GM19035 (cell line): ENCODE measurements around the gene ATE1.
"Not testable (repeated sequence)": the region's sequence is repeated elsewhere in the genome, so short reads cannot be mapped to it uniquely, and the experiment has no call there.

Experiments used
- ATAC-seq: cut with Tn5 transposase; IDR thresholded peaks from one replicate; pipeline ENCODE4 v1.9.1; 2021; ENCODE audit not compliant: unreplicated experiment

The ATE1 gene

DNA sequence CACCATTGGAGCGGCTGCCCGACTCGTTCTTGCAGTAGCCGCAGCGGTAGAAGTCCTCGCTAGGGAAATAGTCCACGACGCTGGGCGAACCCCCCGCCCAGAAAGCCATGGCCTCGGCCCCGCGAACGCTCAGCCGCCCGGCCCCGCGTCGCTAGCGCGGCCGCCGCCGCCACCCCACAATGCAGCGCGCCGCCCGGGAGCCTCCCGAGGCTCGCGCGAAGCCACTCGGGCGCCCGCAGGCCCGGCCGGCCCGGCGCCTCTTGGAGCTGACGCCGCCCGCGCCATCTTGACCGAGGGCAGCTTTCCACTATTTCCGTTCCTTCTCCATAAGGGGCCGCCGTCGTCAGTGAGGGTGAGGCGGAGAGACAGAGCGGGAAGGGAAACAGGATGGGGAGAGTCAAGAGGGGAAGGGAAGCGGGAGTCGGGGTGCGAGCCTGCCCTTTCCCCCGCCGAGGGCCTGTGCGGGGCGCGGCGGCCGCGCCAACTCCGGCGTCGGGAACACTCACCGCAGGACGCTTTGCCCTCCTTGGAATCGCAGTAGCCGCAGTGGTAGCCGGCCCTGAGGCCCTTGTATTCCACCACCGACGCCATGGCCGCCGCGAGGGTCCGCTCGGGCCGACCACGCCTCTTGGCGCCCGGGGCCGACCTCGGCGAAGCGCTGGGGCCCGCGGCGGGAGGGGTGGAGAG lies at the start of gene ATE1:
Gene ATE1, minus strand, starts transcription at position 191 of the 687 bp plus-strand sequence. Its CDS starts 82 bp downstream, at position 109.
- peak; percentile 87 for ATAC-seq

DNA sequence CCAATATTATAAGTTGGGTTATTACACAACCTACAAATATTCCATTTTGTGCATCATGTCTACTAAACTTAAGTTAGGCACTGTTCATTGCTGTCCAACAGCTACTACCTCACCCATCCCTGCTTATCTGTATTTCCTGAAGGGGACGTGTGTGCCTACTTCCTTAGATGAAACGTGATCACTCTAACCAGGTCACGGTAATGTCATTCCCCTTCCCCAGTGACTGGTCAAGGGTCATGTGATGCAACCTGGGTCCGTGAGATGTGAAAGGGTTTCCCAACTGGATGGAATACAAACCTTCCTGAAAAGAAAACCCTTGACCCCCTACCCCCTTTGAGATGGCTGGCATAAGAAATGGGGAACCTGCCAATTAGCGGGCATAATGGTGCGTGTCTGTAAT lies 48.8 kb upstream of the ATE1 start:
- ATAC-seq = no peak

DNA sequence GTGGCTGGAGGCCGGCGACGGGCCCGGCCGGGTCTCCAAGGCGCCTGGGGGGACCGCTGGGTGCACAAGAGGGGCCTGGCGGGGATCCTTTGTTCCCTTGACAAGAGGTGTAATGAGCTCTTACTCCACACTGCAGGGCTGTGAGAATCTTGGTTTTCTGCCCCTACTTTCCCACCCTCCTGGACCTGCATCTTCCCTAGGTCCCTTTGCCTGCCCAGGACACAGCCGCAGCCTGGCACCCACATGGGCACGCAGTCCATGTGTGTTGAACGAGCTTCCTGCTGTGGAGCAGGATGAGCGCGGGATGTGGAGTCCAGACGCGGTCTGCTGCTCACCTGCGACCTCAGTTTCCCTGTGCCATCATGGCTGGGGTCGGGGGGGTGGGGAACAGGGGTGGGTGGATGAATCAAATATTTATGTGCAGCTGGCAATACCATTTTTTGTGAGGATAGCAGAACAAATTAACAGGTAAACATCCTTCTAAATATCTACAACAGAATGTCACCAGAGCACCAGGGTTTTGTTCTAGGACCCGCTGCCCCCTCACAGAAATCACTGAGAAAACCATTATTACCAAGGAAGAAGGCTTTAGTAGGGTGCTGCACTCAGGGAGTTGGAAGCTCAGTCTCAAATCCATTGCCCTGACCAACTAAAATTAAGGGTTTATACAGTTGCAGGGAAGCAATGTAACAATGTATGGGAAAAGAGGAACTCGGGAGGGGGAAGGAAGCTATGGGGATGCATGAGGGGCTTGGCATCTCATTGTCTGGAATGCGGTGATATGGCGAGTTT lies 47.7 kb upstream of the ATE1 start:
- no peak for ATAC-seq

DNA sequence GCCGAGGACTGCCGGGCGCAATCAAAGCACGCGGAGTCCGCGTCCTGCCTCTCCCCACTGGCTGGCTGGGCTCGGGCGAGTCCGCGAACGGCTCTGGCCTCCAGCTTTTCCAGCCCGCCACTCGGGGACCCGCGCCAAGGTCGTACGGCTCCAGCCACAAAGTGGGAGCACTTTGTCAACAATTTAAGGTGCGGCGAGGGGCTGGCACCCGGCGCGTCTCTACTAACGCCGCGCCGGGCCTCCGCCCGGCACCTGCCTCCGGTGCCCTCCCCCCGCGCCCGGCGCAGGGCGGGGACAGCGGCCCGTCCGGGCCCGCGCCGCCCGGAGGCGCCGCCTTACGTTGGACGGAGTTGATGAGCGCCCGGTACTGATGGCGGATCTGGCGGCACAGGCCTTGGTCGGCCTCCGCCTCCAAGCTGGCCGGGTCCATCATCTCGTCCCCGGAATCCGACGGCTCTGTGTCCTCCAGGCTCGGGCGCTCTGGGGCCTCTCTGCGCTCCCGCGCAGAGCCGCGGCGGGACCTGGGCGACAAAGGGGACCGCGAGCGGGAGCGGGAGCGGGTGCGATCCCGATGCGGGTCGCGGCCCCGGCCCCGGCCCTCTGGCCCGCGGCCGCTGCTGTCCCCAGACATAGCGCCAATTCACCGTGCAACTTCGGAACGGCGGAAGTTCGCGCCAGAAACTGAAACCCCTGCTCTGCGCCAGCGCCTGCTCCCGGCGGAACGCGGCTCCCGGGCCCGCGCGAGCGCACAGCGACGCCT lies 46.9 kb upstream of the ATE1 start, which contains the start of gene NSMCE4A:
Gene NSMCE4A, minus strand, starts transcription at position 683 of the 760 bp plus-strand sequence. Its CDS starts 52 bp downstream, at position 631.
- ATAC-seq = peak; percentile 80

DNA sequence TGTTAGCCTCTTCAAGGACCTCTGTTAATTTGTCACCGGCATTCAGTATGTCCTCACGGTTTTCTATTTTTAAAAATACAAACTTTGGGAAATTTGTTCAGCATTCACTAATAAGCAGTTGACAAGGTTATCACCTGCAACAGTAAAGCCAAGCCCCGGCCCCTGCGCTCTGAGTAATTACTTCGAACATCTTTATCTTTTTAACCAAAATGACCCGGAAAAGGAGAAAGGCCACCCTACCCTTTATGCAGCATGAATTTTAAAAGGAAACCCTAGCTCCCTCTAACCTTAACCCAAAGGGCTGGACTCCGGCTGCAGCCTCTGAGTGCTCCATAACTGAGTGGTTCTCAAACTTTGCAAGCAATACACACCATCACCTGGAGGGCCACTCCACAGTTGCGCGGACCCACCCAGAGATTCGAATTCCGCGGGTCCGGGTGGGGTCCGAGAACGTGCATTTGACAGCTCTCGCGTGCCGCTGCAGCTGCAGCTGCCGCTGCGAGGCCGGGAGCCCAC lies 46.2 kb upstream of the ATE1 start:
- ATAC-seq = no peak

DNA sequence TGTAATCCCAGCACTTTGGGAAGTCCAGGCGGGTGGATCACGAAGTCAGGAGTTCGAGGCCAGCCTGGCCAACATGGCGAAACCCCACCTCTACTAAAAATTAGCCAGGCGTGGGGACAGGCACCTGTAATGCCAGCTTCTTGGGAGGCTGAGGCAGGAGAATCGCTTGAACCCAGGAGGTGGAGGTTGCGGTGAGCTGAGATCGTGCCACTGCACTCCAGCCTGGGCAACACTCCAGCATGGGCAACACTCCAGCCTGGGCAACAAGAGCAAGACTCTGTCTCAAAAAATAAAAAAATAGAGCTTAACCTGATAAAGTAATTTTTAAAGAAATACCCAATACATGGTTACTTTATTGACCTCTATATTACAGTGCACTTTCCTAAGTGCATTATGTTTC lies 41.3 kb upstream of the ATE1 start:
- not testable (repeated sequence) for ATAC-seq

DNA sequence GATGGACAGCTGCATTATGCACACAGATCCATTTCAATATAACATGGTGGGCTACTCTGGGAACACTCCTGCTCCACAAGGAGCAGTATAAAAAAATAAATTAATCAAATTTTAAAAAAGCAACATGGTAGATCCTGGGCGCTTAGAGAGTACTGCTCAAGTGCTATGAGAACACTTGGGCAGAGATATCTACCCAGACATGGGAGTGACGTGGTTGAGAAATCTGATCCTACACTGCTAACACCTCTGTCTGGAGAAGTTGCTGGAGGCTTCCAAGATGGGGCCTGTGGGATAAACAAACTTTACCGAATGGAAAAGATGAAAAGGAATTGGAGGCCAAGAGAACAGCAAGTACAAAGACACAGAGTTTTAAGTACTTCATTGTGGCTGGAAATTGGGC lies 38.2 kb upstream of the ATE1 start:
- ATAC-seq = no peak

DNA sequence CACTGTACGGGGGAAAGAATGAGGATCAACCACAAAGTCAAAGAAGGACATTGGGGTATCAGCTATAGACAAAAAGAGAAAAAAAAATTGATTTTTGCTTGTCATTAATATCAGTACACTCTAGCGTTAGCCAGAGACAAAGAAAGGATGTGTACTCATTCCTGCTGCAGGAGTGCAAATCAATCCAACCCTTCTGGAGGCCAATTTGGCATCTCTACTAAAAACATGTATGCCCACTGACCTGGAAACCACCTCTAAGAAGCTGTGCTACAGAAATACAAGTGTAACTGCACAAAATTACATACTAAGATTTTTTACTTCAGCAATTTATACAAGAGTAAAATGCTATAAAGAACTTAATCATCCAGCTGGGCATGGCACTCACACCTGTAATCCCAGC lies 33.6 kb upstream of the ATE1 start:
- ATAC-seq = no peak

DNA sequence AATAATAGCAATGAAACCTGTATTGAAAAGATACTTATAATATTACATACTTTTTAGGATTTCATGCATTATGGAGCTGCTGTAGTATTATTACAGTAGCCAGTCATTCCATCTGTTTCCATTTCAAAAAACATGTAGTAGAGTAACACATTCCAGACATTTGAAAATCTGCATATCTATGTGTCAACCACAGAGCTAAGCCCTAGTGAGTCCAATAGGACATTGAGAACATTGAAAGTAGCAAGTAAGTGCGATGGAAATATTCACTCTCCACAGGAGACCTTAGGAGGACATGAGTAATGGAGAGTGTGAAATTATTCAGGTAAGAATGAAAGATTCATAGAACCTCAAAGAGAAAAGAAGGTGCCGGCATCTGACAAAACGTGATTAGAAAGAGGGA lies 31.8 kb upstream of the ATE1 start:
- ATAC-seq = no peak

DNA sequence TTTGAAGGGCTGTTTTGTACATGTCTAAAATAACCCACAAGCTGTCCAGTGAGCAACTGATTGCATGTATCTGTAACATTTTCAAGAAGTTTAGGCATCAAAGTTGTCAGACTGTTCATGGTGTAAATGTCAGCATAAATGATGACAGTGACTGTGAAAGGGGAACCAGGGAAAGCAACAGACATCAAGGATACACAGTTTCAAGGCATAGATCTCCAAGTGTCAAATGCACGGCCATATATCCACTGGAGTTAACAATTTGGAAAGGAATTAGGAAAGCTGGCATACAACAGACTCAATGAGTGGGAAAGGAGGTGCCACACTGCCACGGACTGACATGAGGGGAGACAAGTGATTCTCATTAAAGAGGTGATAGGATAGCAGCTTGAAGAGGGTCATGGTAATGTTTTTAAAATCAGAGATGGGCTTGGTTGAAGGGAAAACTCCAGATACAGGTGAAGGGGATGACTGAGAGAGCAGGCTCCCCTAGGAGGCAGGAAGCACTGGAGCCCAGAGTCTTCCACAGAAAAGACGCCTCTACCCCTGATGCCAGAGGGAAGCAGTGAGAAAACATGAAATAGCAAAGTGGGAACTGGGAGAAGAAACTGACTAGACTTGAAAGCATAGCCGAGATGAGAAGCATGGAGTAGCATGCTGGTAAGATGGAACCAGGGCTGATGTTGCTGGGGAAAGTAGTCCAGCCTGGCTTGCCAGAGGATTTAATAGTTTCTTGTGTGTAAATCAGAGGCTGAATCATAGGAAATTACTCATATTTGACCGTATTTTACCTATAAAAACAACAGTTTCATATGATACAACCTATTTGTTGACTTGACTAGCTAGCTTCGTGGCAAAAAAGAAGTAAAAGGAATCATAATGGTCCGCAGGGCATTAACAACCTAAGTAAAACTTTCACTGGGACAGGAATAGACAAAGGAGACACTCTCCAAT lies 28.6 kb upstream of the ATE1 start:
- no peak for ATAC-seq

DNA sequence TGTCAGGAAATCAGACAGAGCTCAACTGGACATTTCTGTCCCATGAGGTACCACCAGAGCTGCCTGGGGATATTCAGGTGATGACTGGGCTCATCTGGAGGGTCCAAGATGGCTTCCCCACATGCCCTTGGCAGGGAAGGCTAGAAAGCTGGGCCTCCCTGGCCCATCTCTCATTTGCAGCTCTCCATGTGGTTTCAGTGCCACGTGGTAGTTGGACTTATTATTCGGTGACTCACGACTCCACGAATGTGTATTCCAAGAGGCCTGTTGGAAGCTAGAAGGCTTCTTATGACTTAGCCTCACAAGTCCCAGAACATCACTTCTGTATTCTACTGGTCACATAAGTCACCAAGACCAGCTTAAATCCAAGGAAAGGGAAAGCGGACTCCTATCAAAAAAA lies 24.4 kb upstream of the ATE1 start:
- ATAC-seq = no peak

DNA sequence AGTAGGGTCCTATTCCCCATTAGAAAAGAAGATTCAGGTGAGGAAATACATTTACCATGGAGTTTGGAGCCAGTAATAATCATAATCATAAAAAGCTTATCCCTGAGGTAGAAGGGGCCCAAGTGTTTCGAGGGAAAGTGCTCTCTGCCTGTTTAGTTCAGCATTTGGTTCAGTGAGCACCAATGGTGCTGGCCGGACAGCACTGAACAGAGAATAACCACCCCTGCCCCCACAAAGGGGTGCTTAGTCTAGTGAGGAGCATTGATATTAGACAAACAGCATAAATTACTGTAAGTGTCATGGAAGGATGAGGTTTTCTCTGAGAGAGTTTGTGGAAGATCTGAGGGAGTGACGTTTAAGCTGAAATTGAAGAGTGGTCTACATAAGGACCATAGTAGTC lies 21.6 kb upstream of the ATE1 start:
- ATAC-seq = no peak

DNA sequence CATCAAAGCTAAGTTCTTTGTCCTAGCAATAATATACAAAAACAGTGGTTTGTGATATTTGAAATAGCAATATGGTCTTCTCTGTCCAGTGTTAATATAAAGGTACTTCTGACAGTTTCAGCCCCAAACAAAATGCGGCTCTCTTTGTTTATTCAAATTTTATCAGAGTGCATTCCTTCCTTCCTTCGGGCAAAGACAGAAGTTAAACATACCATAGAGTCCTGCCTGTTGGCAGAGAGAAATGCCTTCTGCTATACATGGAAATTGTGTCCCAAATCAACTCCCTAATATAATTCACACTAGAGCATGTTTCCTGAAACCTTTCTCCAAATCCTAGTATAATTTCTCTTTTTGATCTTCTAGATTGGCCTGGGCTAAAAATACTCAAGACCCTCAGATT lies 21.2 kb upstream of the ATE1 start:
- ATAC-seq = no peak

DNA sequence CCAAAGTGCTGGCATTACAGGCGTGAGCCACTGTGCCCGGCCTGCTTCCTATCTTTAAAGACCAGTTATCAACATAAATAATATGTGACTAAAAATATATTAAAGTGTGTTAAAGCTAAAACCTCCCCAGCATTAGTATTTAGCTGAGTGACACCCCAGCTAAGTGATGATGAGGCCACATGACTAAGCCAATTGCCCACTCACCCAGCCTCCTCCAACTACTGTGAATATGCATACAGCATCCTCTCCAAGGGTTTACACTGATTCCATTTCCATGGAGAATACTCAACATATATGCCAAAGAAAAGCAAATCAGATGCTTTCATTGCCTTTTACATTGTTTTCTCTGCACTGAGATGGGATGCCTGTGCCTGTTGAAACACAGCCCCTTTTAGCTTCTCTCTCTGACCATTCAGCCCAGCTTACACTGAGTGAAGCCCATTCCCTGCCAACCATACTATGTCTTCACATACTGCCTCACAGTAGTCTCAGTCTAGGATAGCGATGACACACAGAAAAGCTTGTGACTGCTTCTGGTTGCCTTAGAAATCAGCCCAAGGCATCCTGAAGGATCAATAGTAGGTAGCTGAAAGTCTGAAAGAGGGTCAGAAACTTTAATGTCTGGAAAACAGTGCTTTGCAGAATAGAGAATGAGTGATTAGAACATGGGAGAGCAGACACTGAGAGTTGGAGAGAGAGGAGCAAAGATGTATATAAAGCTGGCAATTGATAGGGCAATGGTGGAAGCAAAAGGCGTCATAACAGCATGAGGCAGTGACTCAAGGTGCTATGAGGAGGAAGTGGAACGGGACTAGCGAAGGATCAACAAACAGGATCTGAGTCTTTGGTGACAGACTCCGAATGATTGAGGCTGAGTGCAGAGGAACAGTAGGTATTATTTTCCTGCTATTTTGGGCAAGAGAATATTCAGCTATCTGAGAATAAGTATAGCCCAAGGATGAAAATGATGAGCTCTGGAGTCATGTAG lies 19.8 kb upstream of the ATE1 start:
- no peak for ATAC-seq

DNA sequence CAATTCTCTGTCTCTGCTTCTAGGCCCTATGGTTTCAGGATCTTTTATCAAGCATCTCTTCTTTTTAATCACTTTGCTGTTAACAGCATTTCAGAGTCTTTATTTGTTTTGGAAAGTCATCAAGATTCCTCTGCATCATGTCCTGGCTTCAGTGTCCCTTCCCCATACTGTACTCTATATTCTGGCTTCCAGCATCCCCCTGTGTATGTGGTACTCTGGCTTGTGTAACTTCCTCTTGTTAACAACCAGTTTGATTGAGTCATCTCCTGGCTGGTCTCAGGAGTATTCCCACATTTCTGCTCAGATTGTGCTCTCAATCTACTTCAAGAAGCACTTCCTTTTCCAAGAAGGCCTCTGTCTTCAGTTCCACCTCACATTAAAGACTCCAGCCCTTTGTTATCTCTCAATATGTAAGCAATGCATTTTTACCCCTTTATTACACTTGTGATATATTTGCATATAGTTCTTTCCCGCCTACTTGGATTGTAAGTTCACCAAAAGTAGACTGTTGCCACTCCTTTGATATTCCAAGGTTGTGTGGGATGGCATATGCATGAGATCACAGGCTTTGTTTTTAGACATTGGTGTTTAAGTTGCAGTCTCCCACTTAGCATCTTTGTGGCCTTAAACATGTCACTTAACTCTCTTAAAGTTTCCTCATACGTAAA lies 15.1 kb upstream of the ATE1 start:
- no peak for ATAC-seq

DNA sequence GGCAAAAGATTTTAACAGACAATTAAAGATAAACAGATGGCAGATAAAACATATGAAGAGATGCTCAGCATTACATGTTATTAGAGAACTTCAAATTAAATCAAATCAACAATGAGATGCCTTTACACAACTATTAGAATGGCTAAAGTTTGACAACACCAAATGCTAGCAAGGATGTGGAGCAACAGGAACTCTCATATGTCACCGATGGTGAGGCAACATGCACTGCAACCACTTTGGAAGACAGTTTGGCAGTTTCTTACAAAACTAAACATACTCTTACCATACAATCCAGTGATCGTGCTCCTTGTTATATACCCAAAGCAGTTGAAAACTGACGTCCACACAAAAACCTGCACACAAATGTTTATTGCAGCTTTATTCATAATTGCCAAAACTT lies 13.7 kb upstream of the ATE1 start:
- no peak for ATAC-seq

DNA sequence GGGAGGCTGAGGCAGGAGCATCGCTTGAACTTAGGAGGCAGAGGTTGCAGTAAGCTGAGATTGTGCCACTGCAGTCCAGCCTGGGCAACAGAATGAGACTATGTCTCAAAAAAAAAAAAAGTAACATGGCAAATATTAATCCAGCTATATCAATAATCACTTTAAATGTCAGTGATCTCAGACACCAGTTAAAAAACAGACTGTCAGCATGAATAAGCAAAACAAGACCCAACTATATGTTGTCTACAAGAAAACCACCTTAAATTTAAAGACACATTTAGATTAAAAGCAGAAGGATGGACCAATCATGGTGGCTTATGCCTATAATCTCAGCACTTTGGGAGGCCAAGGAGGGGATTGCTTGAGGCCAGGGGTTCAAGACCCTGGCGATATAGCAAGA lies 8.5 kb upstream of the ATE1 start:
- no peak for ATAC-seq

DNA sequence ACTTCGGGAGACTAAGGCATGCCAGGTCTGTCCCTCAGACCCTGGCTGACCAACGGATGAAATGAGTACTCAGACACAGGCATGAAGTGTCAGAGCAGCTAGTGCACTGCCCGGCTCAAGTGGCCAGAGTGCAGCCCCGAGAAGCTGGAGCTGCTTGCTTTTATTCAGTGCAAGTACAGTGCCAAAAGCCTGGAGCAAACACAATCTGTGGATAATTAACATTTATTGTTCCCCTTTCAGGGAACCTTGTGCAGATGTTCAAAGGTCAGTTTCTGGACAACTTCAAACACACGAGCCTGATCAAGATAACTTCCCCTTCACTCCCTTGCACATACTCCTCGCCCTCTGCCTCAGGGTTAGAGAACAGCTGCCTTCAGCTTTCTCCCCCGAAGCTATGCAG lies 7.9 kb upstream of the ATE1 start:
- no peak for ATAC-seq
